Osteocyte (in vitro differentiated cells): ENCODE data around the gene TMEM167B. TPM values are rescaled to one million over a fixed set of nuclear protein-coding genes. Genes with fewer than 3 reads are reported as not detected.

Experiments
- DNase-seq: peaks from one replicate; pipeline ENCODE4 v3.0.0; 2021; ENCODE audit warnings: mixed read lengths; ENCODE audit not compliant: unreplicated experiment; ENCODE audit errors: extremely low spot score
- H3K27ac Mint-ChIP-seq: one replicate; pipeline ENCODE4 v1.8.0; 2021; ENCODE audit warnings: mild to moderate bottlenecking, mixed read lengths; ENCODE audit not compliant: unreplicated experiment
- H3K27me3 Mint-ChIP-seq: one replicate; pipeline ENCODE4 v1.8.0; 2021; ENCODE audit warnings: mixed read lengths; ENCODE audit not compliant: unreplicated experiment
- H3K36me3 Mint-ChIP-seq: one replicate; pipeline ENCODE4 v1.8.0; 2021; ENCODE audit warnings: mixed read lengths; ENCODE audit not compliant: unreplicated experiment
- H3K4me1 Mint-ChIP-seq: one replicate; pipeline ENCODE4 v1.8.0; 2021; ENCODE audit warnings: mixed read lengths; ENCODE audit not compliant: unreplicated experiment
- H3K4me3 Mint-ChIP-seq: one replicate; pipeline ENCODE4 v1.8.0; 2021; ENCODE audit warnings: mild to moderate bottlenecking, moderate library complexity, mixed read lengths; ENCODE audit not compliant: unreplicated experiment
- H3K9me3 Mint-ChIP-seq: one replicate; pipeline ENCODE4 v1.8.0; 2021; ENCODE audit warnings: mixed read lengths; ENCODE audit not compliant: unreplicated experiment
- CTCF ChIP-seq: fragments of 200-600 bp; sonication (generic); IDR thresholded peaks from 2 replicates; pipeline ENCODE4 v1.5.0; 2021; ENCODE audit warnings: antibody characterized with exemption, mild to moderate bottlenecking, moderate library complexity
- total RNA-seq: library from RNA; stranded (reverse); gene quantifications from 2 replicates; pipeline ENCODE4 v1.2.1, GENCODE V29; 2021

The TMEM167B gene
- total RNA-seq, 1 donor from 2014 or later = 35.8 TPM

GRCh38 chr1:109080441-109081082, 10.0 kb upstream of the TMEM167B start:
- Mint-ChIP-seq H3K27ac (peak overlapping the region; percentile 72), H3K27me3 (no peaks in the 10 kb centered on the region), H3K36me3 (no peaks in the 10 kb centered on the region), H3K4me3 (no peak overlapping the region), H3K4me1 (peaks cover 9% of the 10 kb centered on the region), H3K9me3 (no peaks in the 10 kb centered on the region)
- no peak for DNase-seq
- TF ChIP-seq CTCF = no peak

GRCh38 chr1:109083501-109083900, 7.1 kb upstream of the TMEM167B start:
- no peak for TF ChIP-seq CTCF
- no peaks in the 10 kb centered on the region for H3K36me3 Mint-ChIP-seq
- H3K27ac Mint-ChIP-seq = no peak overlapping the region
- no peak for DNase-seq
- no peaks in the 10 kb centered on the region for H3K27me3 Mint-ChIP-seq
- H3K4me1 Mint-ChIP-seq = peaks cover 4% of the 10 kb centered on the region
- no peak overlapping the region for H3K4me3 Mint-ChIP-seq
- no peaks in the 10 kb centered on the region for H3K9me3 Mint-ChIP-seq

- no peak overlapping the region for H3K4me3 Mint-ChIP-seq
- H3K36me3 Mint-ChIP-seq = no peaks in the 10 kb centered on the region
- no peak for DNase-seq
- peaks cover 4% of the 10 kb centered on the region for H3K4me1 Mint-ChIP-seq
- H3K9me3 Mint-ChIP-seq = no peaks in the 10 kb centered on the region
- no peak overlapping the region for H3K27ac Mint-ChIP-seq
- H3K27me3 Mint-ChIP-seq = no peaks in the 10 kb centered on the region
- TF ChIP-seq CTCF = no peak
Measured at GRCh38 chr1:109083923-109084322, 6.6 kb upstream of the TMEM167B start.

GRCh38 chr1:109084563-109085517, 5.7 kb upstream of the TMEM167B start:
- no peak for DNase-seq
- H3K4me1 Mint-ChIP-seq = peaks cover 4% of the 10 kb centered on the region
- H3K36me3 Mint-ChIP-seq = no peaks in the 10 kb centered on the region
- H3K27me3 Mint-ChIP-seq = no peaks in the 10 kb centered on the region
- H3K4me3 Mint-ChIP-seq = no peak overlapping the region
- H3K9me3 Mint-ChIP-seq = no peaks in the 10 kb centered on the region
- TF ChIP-seq CTCF = no peak
- no peak overlapping the region for H3K27ac Mint-ChIP-seq
